ENCODE results near the gene SP8.

SP8 gene

GRCh38 chr7:20777377-20778062, 9.2 kb downstream of the SP8 start:
- TF ChIP-seq, protein P1, sequence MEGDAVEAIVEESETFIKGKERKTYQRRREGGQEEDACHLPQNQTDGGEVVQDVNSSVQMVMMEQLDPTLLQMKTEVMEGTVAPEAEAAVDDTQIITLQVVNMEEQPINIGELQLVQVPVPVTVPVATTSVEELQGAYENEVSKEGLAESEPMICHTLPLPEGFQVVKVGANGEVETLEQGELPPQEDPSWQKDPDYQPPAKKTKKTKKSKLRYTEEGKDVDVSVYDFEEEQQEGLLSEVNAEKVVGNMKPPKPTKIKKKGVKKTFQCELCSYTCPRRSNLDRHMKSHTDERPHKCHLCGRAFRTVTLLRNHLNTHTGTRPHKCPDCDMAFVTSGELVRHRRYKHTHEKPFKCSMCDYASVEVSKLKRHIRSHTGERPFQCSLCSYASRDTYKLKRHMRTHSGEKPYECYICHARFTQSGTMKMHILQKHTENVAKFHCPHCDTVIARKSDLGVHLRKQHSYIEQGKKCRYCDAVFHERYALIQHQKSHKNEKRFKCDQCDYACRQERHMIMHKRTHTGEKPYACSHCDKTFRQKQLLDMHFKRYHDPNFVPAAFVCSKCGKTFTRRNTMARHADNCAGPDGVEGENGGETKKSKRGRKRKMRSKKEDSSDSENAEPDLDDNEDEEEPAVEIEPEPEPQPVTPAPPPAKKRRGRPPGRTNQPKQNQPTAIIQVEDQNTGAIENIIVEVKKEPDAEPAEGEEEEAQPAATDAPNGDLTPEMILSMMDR (IDR thresholded peaks at IDR 0.05) = no peak

DNA sequence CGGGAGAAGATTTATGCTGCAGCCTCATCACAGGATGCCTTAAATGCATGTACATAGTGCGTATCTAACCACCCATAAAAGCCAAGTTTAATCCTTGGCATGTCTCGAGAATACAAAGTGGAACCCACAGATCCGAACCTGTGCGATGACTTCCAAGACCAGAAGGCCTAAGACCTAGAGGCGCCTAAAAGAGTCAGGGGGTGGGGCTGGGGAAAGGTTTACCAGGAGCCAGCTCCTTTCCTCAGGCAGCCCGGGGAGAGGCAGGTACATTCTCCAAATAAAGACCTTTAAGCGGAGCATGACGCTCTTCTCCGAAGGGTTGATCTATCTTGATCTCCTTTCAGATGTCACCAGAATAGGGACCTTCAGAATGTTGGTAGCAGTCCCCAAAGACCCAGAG, 9.7 kb downstream of the SP8 start:
- TF ChIP-seq, protein P1 (IDR thresholded peaks at IDR 0.05) = no peak

- TF ChIP-seq, protein P1 (IDR thresholded peaks at IDR 0.05) = no peak
Observed at GRCh38 chr7:20776214-20776911, 10.3 kb downstream of the SP8 start.

DNA sequence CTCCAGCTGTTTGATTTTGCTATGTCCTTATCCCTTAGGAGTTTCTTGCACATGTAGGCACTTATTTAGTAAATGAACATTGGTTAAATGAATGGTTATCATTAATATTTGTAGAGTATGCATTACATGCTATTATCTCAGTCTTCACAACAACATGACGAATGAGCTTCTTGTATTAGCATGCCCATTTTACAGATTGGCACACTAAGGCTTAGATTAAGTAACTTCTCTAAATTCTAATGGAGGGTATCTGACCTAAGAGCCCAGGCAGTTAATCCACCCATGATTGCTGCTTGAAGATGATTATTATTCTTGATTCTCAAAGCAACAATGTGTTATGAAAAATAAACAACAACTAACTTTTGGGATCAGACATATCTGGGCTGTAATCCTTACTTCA, 32.7 kb downstream of the SP8 start:
- TF ChIP-seq, protein P1 (IDR thresholded peaks at IDR 0.05) = no peak

- TF ChIP-seq, protein P1 (IDR thresholded peaks at IDR 0.05) = no peak
Observed at GRCh38 chr7:20749906-20750305, 36.8 kb downstream of the SP8 start.

GRCh38 chr7:20748853-20749252, 37.8 kb downstream of the SP8 start:
- TF ChIP-seq, protein P1 (IDR thresholded peaks at IDR 0.05) = no peak

DNA sequence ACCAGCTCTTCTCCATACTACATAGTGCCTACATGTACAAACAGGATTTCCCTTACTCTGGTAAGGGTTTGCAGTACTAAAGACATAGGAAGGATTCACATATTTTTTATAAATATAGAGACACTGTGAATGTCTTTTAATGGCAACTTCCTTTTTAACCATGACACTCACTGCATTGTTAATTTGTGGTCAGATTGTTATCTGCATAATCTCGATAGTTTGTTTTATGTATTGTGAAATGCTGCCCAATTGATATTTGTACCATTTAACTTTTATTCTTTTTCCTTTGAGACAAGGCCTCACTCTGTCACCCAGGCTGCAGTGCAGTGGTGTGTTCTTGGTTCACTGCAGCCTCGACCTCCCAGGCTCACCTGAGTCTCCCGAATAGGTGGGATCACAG, 39.7 kb downstream of the SP8 start:
- TF ChIP-seq, protein P1 (IDR thresholded peaks at IDR 0.05) = no peak
